ENCODE measurements around the gene RBFOX2.

RBFOX2 gene

DNA sequence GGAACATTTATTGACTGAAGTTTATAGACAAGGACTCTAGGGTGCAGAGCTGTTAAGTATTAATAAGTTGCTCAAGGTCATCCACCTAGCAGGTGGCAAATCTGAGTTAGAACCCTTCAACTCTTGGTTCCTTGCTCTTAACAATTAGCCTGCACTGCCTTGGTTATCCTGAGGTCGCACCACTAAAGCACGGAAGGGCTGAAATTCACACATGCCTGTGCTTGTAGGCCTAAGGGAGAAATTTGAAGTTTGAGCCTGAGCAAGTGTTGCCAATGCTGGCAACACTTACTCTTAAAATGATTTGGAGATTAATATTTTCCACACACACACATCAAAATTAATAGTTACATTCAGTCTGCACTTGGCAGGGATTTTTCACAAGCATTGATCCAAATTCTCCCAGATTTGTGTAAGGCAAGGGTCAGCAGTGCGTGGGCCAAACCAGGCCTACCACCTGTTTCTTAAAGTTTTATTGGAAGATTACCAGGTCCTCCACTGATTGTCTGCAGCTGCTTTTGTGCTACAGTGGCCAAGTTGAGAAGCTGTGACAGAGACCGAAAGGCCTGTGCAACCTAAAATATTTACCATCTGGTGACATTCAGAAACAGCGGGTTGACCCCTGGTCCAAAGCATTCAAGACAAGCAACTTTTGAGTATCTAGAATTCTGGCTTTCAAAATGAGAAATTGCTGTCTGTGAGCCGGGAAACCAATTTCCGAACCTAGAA is 294.7 kb downstream of the RBFOX2 start:
- no peak overlapping the region for H3K4me3 ChIP-seq (ENCODE audit: low read depth, low read length)
- no peak for TF ChIP-seq MYC (IDR thresholded peaks at IDR 0.05; ENCODE audit: low read depth, low read length)
- TF ChIP-seq, protein P1, sequence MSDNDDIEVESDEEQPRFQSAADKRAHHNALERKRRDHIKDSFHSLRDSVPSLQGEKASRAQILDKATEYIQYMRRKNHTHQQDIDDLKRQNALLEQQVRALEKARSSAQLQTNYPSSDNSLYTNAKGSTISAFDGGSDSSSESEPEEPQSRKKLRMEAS (IDR thresholded peaks at IDR 0.05; ENCODE audit: low read depth, low read length) = no peak

DNA sequence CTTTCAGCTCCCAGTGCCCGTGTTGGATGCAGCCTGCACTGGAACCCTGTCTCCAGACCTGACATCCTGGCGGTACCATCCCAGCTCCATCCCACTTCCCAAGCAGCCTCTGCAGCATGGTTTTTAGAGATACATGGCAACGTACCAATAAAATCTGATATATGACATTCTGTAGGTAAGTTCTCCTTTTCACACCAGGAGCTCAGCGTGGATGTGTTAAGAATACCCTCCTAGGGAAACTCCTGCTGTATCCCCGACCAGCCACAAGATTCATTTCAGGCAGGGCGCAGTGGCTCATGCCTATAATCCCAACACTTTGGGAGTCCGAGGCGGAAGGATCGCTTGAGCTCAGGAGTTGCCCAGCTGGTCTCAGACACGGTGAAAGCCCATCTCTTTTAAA is 295.6 kb downstream of the RBFOX2 start:
- TF ChIP-seq, protein P2, sequence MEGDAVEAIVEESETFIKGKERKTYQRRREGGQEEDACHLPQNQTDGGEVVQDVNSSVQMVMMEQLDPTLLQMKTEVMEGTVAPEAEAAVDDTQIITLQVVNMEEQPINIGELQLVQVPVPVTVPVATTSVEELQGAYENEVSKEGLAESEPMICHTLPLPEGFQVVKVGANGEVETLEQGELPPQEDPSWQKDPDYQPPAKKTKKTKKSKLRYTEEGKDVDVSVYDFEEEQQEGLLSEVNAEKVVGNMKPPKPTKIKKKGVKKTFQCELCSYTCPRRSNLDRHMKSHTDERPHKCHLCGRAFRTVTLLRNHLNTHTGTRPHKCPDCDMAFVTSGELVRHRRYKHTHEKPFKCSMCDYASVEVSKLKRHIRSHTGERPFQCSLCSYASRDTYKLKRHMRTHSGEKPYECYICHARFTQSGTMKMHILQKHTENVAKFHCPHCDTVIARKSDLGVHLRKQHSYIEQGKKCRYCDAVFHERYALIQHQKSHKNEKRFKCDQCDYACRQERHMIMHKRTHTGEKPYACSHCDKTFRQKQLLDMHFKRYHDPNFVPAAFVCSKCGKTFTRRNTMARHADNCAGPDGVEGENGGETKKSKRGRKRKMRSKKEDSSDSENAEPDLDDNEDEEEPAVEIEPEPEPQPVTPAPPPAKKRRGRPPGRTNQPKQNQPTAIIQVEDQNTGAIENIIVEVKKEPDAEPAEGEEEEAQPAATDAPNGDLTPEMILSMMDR (IDR thresholded peaks at IDR 0.05; ENCODE audit: low read depth, low read length) = no peak
- TF ChIP-seq POLR2A (IDR thresholded peaks at IDR 0.05; ENCODE audit: extremely low read depth, insufficient read length) = no peak
- TF ChIP-seq MYC (IDR thresholded peaks at IDR 0.05; ENCODE audit: low read depth, low read length) = no peak
- TF ChIP-seq, protein P1 (IDR thresholded peaks at IDR 0.05; ENCODE audit: low read depth, low read length) = no peak
- DNase-seq (ENCODE audit: low read depth) = no peak
- no peak overlapping the region for H3K4me3 ChIP-seq (ENCODE audit: low read depth, low read length)

More for the DNA sequence above, 294.7 kb downstream of the RBFOX2 start:
- DNase-seq (ENCODE audit: low read depth) = no peak

DNA sequence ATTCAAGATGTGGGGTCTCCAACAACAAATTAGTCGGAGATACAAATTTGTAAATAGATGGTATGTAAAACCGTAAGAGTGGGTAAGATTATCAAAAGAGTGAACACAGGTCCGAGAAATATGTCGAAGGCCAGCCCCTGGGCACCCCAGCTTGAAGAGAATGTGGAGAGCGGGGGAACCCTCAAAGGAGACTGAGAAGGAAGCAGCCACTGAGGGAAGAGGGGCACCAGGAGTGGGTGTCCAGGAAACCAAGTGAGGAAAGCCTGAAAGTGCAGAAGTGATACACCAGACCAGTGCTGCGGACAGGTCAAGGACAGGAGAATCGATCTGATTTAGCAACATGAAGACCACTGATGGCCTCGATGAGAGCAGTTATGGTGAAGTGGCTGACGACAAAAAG is 296.5 kb downstream of the RBFOX2 start:
- DNase-seq (ENCODE audit: low read depth) = no peak
- H3K4me3 ChIP-seq (ENCODE audit: low read depth, low read length) = no peak overlapping the region
- TF ChIP-seq, protein P1 (IDR thresholded peaks at IDR 0.05; ENCODE audit: low read depth, low read length) = no peak
- TF ChIP-seq POLR2A (IDR thresholded peaks at IDR 0.05; ENCODE audit: extremely low read depth, insufficient read length) (no peak), MYC (IDR thresholded peaks at IDR 0.05; ENCODE audit: low read depth, low read length) (no peak)
- TF ChIP-seq, protein P2 (IDR thresholded peaks at IDR 0.05; ENCODE audit: low read depth, low read length) = no peak

DNA sequence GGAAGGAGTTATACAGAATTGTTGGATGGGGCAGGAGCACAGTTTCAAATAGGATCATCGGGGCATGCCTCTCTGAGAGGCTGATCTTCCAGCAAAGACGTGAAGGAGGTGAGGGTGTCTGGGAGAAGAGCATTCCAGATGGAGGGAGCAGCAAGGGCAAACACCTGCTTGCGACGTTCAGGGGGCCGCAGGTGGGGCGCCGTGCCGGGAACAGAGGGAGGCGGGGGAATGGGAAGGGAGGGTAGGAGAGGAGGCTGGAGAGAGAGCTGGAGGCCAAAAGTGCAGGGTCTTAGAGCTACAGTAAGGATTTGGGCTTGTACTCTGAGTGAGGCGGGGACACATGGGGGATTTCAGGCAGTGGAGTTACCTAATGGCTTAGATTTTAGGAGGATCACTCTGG is 297.3 kb downstream of the RBFOX2 start:
- no peak for DNase-seq (ENCODE audit: low read depth)
- H3K4me3 ChIP-seq (ENCODE audit: low read depth, low read length) = no peak overlapping the region
- TF ChIP-seq MYC (IDR thresholded peaks at IDR 0.05; ENCODE audit: low read depth, low read length) (no peak), POLR2A (IDR thresholded peaks at IDR 0.05; ENCODE audit: extremely low read depth, insufficient read length) (no peak)
- TF ChIP-seq, protein P2 (IDR thresholded peaks at IDR 0.05; ENCODE audit: low read depth, low read length) = no peak
- TF ChIP-seq, protein P1 (IDR thresholded peaks at IDR 0.05; ENCODE audit: low read depth, low read length) = no peak

DNA sequence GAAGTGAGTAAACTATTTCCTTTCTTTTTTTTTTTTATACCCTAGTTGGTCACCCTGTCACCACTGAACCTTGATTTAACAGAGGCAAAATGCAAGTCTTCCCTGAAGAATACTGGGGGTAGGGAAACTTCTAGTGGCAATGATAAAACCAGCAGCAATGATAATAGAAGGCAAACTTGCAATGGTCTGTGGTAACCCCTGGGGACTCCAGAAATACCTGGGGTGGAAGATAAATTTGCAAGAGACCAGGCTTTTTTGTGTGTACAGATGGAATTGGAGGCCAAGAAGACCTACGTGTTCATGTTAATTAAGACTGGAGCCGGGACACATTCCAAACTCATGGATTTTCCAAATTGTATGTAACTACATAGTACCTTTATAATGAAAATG is 299.3 kb downstream of the RBFOX2 start:
- DNase-seq (ENCODE audit: low read depth) = no peak
- no peak overlapping the region for H3K4me3 ChIP-seq (ENCODE audit: low read depth, low read length)
- TF ChIP-seq, protein P1 (IDR thresholded peaks at IDR 0.05; ENCODE audit: low read depth, low read length) = no peak
- TF ChIP-seq MYC (IDR thresholded peaks at IDR 0.05; ENCODE audit: low read depth, low read length) = no peak

DNA sequence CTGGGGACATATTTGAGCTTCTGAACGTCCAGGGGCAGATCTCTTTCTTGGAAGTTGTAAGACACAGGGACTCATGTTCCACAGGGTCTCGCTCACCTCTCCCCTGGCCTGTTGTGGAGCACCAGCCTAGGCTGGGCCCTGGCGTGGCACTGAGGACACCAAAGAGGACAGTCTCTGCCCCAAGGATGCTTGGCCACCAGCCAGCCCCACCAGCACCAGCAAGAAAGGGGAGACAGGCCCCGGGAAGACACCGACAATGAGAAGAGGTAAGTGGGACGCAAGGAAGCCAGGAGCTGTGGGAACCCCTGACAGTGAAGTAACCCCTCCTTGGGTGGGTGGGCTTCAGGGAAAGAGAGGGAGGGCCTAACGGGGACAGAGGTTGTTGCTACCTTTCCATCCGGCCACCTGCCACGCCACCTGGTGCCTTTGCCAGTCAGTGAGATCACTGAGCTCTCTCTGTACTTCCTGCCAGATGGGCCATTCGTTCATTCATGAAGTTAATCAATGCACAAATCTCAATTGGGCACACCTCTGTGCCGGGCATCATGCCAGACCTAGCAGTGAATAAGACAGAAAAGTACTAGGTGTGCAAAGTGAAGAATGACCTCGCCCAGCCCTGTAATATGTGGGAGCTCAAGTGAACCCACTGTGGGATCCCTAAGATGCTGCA is 299.9 kb downstream of the RBFOX2 start:
- DNase-seq (ENCODE audit: low read depth) = no peak
- H3K4me3 ChIP-seq (ENCODE audit: low read depth, low read length) = no peak overlapping the region
- TF ChIP-seq, protein P1 (IDR thresholded peaks at IDR 0.05; ENCODE audit: low read depth, low read length) = no peak
- TF ChIP-seq MYC (IDR thresholded peaks at IDR 0.05; ENCODE audit: low read depth, low read length) = no peak
- no peak for TF ChIP-seq POLR2A (IDR thresholded peaks at IDR 0.05; ENCODE audit: extremely low read depth, insufficient read length)
- TF ChIP-seq, protein P2 (IDR thresholded peaks at IDR 0.05; ENCODE audit: low read depth, low read length) = no peak
